Measurements from ENCODE around the gene UNC13C.

- no peak for TF ChIP-seq ZNF768 (tag by site-specific recombination; IDR thresholded peaks at IDR 0.05)
- TF ChIP-seq CTCF (tag by site-specific recombination; IDR thresholded peaks at IDR 0.05): no peak
- TF ChIP-seq ZBTB6 (tag by site-specific recombination; IDR thresholded peaks at IDR 0.05): no peak
- TF ChIP-seq ZNF239 (tag by site-specific recombination; IDR thresholded peaks at IDR 0.05): no peak
- no peak for TF ChIP-seq KLF8 (tag by site-specific recombination; IDR thresholded peaks at IDR 0.05)
- TF ChIP-seq ZBTB7A (tag by site-specific recombination; IDR thresholded peaks at IDR 0.05; ENCODE audit: low read depth): no peak
- TF ChIP-seq ZNF394 (tag by site-specific recombination; IDR thresholded peaks at IDR 0.05; ENCODE audit: borderline replicate concordance): no peak
Measured at GRCh38 chr15:54007256-54007655, 29.0 kb downstream of the UNC13C start.

All from HEK293 (cell line).